Measurements from ENCODE around the gene VPS41. TPM values are rescaled to one million over a fixed set of nuclear protein-coding genes. Genes with fewer than 3 reads are reported as not detected.

The VPS41 gene
- total RNA-seq, 1 donor, result 53.5 TPM

DNA sequence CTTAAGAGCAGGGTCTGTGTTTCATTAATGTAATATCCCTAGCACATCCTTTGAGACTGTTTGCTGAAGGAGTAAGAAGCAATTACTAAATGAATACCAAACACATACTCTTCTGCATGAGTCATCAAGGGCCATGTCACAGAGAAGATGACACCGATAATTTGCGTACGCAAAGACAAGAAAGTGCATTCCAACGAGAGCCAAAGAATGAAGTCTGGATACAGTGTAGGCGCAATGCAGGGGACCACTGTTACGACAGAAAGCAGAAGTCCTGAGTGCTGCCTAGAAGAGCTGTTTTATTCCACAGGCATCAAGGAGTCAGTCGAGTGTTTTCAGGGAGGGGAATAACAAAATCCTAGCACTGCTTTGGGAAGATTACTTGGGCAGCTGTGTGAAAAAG, 62.7 kb downstream of the VPS41 start:
- TF ChIP-seq, protein P1, sequence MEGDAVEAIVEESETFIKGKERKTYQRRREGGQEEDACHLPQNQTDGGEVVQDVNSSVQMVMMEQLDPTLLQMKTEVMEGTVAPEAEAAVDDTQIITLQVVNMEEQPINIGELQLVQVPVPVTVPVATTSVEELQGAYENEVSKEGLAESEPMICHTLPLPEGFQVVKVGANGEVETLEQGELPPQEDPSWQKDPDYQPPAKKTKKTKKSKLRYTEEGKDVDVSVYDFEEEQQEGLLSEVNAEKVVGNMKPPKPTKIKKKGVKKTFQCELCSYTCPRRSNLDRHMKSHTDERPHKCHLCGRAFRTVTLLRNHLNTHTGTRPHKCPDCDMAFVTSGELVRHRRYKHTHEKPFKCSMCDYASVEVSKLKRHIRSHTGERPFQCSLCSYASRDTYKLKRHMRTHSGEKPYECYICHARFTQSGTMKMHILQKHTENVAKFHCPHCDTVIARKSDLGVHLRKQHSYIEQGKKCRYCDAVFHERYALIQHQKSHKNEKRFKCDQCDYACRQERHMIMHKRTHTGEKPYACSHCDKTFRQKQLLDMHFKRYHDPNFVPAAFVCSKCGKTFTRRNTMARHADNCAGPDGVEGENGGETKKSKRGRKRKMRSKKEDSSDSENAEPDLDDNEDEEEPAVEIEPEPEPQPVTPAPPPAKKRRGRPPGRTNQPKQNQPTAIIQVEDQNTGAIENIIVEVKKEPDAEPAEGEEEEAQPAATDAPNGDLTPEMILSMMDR (IDR thresholded peaks at IDR 0.05; ENCODE audit: insufficient read depth, low read depth, low read length), result no peak
- H3K4me3 ChIP-seq (ENCODE audit: low read depth, low read length), result no peak overlapping the region
- DNase-seq (ENCODE audit: low read depth), result peak; percentile 86

DNA sequence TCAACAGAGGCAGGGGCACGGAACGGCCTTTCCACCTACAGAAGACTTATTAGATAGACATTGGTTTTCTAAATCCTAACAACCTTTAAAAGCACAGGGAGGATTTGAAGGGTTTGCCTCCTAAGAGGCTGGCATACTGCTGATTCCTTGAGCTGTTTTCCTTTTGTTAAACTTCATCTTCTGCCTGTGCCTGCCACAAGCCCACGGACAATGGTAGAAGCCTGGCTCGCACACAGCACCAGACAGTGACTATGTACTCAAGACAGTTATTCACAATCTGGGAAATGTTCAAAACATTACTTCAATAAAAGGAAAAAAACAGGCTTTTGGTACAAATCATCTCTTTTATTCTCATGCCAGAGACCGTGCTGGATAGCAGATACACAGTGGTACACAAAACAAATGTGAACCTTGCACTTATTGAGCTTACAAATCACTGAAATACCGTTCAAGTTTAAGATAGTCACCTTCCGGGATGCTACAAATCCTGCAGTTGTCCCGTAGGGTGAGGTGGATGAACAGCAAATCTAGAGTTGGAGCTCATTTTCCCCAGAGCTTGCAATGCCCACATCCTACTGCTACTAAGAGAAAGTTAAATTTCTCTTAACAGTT, 63.9 kb downstream of the VPS41 start:
- no peak overlapping the region for H3K4me3 ChIP-seq (ENCODE audit: low read depth, low read length)
- TF ChIP-seq, protein P1 (IDR thresholded peaks at IDR 0.05; ENCODE audit: insufficient read depth, low read depth, low read length), result no peak
- DNase-seq (ENCODE audit: low read depth), result no peak

DNA sequence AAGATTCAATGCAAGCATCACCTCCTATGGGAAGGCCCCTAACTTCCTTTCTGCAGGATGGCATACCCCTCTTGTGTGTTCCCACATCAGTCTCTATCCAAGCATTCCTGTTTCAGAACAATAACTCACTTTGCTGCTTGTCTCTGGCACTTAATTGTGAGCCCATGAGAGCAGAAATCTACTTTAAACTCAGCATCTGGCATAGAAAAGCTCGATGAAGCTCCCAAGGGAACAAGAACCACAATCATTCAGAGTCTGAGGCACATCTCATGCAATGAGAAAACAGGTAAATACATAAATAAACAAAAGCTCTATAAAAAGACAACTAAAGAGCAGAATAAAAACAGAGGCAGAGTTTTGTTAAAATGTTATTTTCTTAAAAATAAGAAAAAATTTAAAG, 66.2 kb downstream of the VPS41 start:
- DNase-seq (ENCODE audit: low read depth), result no peak
- TF ChIP-seq, protein P1 (IDR thresholded peaks at IDR 0.05; ENCODE audit: insufficient read depth, low read depth, low read length), result no peak
- H3K4me3 ChIP-seq (ENCODE audit: low read depth, low read length), result no peak overlapping the region

DNA sequence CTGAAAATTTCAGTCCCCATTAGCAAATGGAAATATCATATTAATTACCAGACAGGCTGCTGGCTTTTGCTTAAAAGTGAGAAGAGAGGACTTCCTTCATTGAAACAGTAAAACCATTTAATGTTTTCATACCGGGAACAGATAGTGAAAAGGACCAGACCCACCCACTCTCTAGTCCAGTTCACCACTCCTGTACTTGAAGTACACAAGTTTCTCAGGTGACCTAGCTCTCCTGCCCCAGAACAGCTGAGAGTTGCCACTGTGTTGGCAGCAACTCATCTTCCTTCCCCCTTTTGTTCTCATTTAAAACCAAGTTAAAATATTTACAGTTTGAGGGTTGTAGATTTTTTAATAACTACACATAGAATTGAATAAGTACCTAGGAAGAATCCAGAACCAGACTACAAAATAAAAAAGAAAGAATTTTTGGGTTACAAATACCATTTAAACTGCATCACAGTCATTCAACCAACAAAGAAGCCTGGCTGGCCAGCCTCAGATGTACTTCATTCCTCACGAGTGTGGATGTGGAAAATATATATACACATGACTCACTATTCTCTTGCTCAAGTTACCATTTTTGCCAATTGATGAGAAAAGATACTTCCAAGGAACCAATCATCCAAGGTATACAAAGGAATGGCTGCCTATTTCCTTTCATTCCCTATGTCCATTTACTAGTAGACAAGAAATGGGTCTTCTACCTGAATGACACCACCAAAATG, 68.1 kb downstream of the VPS41 start:
- TF ChIP-seq, protein P1 (IDR thresholded peaks at IDR 0.05; ENCODE audit: insufficient read depth, low read depth, low read length), result no peak
- DNase-seq (ENCODE audit: low read depth), result peak; percentile 76
- H3K4me3 ChIP-seq (ENCODE audit: low read depth, low read length), result no peak overlapping the region

DNA sequence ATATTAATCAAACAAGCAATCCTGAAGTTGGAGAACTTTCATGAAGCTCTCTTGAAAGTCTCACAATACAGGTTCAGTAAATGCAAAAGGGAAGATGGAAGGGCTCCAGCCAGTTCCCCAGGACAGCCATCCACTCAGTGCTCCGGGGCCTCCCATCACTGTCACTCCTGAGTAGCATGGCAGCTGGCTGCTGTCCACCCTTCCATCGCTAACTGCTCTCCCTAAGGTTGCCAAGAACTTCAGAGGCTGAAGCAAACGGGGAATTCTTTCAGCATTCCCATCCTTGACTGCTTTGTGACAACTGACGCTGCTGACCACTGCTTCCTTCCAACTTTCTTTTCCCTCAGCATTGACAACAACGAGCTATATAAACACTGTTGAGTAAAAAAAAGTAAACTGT, 69.1 kb downstream of the VPS41 start:
- DNase-seq (ENCODE audit: low read depth), result no peak
- TF ChIP-seq, protein P1 (IDR thresholded peaks at IDR 0.05; ENCODE audit: insufficient read depth, low read depth, low read length), result no peak
- no peak overlapping the region for H3K4me3 ChIP-seq (ENCODE audit: low read depth, low read length)

DNA sequence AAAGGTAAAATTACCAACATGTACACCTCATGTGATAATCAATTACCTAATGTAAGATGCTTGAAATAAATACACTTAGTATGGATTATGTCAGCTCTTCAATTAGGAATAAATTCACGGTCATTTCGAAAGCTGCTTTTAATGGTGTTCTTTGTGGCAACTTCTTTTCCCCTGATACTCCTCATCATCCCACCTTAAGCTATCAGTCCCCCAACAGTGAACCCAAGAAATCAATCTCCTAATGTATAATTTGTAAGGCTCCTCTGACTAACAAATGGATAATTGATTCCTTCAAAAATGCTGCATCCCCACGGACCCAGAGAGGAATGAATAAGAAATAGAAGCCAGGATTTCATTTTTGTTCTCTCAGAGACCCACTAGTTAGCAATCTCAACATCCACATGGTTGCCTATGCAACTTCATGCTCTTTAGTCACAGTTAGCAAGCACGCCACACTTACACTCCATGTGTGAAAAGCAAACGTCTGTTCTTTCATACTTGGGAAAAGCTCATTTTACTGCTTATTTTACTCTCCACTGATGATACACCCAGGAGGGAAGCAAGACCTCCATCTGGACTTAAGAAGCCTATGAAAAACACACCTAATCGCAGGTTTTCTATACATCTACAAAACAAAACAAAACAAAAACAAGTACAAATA, 70.1 kb downstream of the VPS41 start:
- TF ChIP-seq, protein P1 (IDR thresholded peaks at IDR 0.05; ENCODE audit: insufficient read depth, low read depth, low read length), result no peak
- H3K4me3 ChIP-seq (ENCODE audit: low read depth, low read length), result no peak overlapping the region
- DNase-seq (ENCODE audit: low read depth), result no peak
